ENCODE measurements around the gene UTP14C. TPM values are rescaled to one million over a fixed set of nuclear protein-coding genes. Genes with fewer than 3 reads are reported as not detected.

UTP14C gene
- total RNA-seq, 2 experiments from 2014 or later: 1.3 to 1.9 TPM

DNA sequence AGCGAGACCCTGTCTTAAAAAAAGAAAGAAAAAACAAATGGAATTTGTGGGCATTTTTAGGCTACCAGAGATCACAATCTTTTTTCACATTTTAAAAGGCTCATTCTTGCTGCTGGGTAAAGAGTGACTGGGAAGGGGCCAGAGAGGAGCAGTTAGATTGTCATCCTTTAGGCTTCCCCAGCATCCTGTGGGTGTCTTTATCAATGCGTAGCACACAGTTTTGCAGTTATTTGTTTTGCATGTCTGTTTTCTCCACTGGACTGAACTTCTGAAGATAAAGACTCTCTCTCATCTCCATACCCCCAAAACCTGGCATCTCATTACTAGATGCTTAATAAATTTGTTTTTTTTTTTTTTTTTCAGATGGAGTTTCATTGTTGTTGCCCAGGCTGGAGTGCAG, 2.1 kb upstream of the UTP14C start:
- CTCF ChIA-PET: no interaction called here
- peaks cover 58% of the 10 kb centered on the region for H3K36me3 ChIP-seq (ENCODE audit: insufficient read depth, low read length)
- peaks cover 96% of the 10 kb centered on the region for H3K36me3 Mint-ChIP-seq (ENCODE audit: low read depth)

GRCh38 chr13:52025475-52026245, 1.2 kb downstream of the UTP14C start:
- peaks cover 0 to 7% of the 10 kb centered on the region in 2 experiments for H3K9me3 ChIP-seq (ENCODE audit: control insufficient read depth in 1 of 2, insufficient read depth in 1 of 2, low read length in 2 of 2)
- peaks cover 6% of the 10 kb centered on the region for H3K4me1 ChIP-seq (ENCODE audit: insufficient read depth, low read length)
- no peak overlapping the region for H3K27ac Mint-ChIP-seq
- ChIA-PET POLR2A (no interaction called here), CTCF (no interaction called here)
- intact Hi-C loops (cut with DNase I, micrococcal nuclease): no loop called here
- H3K4me3 ChIP-seq (ENCODE audit: low read length): no peak overlapping the region
- H3K27ac ChIP-seq (ENCODE audit: low read depth in 1 of 2, low read length in 2 of 2): no peak overlapping the region
- DNase-seq (no peak), ATAC-seq (ENCODE audit: poor library complexity) (no peak)
- H3K9me3 Mint-ChIP-seq: no peaks in the 10 kb centered on the region
- no peaks in the 10 kb centered on the region for H3K27me3 ChIP-seq (ENCODE audit: control insufficient read depth in 1 of 2, insufficient read depth in 2 of 2, low read length in 2 of 2)
- H3K4me3 Mint-ChIP-seq: no peak overlapping the region
- no peak for TF ChIP-seq CTCF (IDR thresholded peaks at IDR 0.05)
- H3K36me3 ChIP-seq (ENCODE audit: insufficient read depth, low read length): peaks cover 55% of the 10 kb centered on the region
- H3K27me3 Mint-ChIP-seq: no peaks in the 10 kb centered on the region
- H3K4me1 Mint-ChIP-seq (ENCODE audit: low read depth): peaks cover 44% of the 10 kb centered on the region
- peaks cover 97% of the 10 kb centered on the region for H3K36me3 Mint-ChIP-seq (ENCODE audit: low read depth)

More for the DNA sequence above, 2.1 kb upstream of the UTP14C start:
- POLR2A ChIA-PET: no interaction called here
- no peak overlapping the region for H3K27ac Mint-ChIP-seq
- Histone ChIP-seq H3K4me1 (ENCODE audit: insufficient read depth, low read length) (peaks cover 6% of the 10 kb centered on the region), H3K9me3 (ENCODE audit: control insufficient read depth in 1 of 2, insufficient read depth in 1 of 2, low read length in 2 of 2) (no peaks in the 10 kb centered on the region), H3K27ac (ENCODE audit: low read depth in 1 of 2, low read length in 2 of 2) (no peak overlapping the region), H3K4me3 (ENCODE audit: low read length) (no peak overlapping the region), H3K27me3 (ENCODE audit: control insufficient read depth in 1 of 2, insufficient read depth in 2 of 2, low read length in 2 of 2) (no peaks in the 10 kb centered on the region)
- H3K4me1 Mint-ChIP-seq (ENCODE audit: low read depth): peaks cover 41% of the 10 kb centered on the region
- H3K27me3 Mint-ChIP-seq: no peaks in the 10 kb centered on the region
- intact Hi-C loops (cut with DNase I, micrococcal nuclease): no loop called here
- TF ChIP-seq CTCF (IDR thresholded peaks at IDR 0.05): no peak
- no peak overlapping the region for H3K4me3 Mint-ChIP-seq
- no peak for DNase-seq
- no peaks in the 10 kb centered on the region for H3K9me3 Mint-ChIP-seq
- no peak for ATAC-seq (ENCODE audit: poor library complexity)

- peaks cover 91% of the 10 kb centered on the region for H3K36me3 Mint-ChIP-seq (ENCODE audit: low read depth)
- no peak overlapping the region for H3K4me3 ChIP-seq (ENCODE audit: low read length)
- no peaks in the 10 kb centered on the region for H3K27me3 Mint-ChIP-seq
- ChIA-PET CTCF (no interaction called here), POLR2A (no interaction called here)
- H3K27ac Mint-ChIP-seq: no peak overlapping the region
- intact Hi-C loops (cut with DNase I, micrococcal nuclease): no loop called here
- no peak overlapping the region for H3K4me3 Mint-ChIP-seq
- H3K4me1 ChIP-seq (ENCODE audit: insufficient read depth, low read length): peaks cover 6% of the 10 kb centered on the region
- DNase-seq: no peak
- peaks cover 0 to 7% of the 10 kb centered on the region in 2 experiments for H3K9me3 ChIP-seq (ENCODE audit: control insufficient read depth in 1 of 2, insufficient read depth in 1 of 2, low read length in 2 of 2)
- no peak for ATAC-seq (ENCODE audit: poor library complexity)
- no peaks in the 10 kb centered on the region for H3K27me3 ChIP-seq (ENCODE audit: control insufficient read depth in 1 of 2, insufficient read depth in 2 of 2, low read length in 2 of 2)
- peaks cover 38% of the 10 kb centered on the region for H3K4me1 Mint-ChIP-seq (ENCODE audit: low read depth)
- TF ChIP-seq CTCF (IDR thresholded peaks at IDR 0.05): no peak
- H3K9me3 Mint-ChIP-seq: no peaks in the 10 kb centered on the region
- peaks cover 49% of the 10 kb centered on the region for H3K36me3 ChIP-seq (ENCODE audit: insufficient read depth, low read length)
- no peak overlapping the region for H3K27ac ChIP-seq (ENCODE audit: low read depth in 1 of 2, low read length in 2 of 2)
Observed at GRCh38 chr13:52026246-52026626, 1.7 kb downstream of the UTP14C start.
